C4-2B (cell line): ENCODE results near the gene ATCAY.

Source experiments
- H3K27ac ChIP-seq: fragments of 450-650 bp; 2 replicates; pipeline ENCODE4 v1.5.1; 2017
- CTCF ChIP-seq: fragments of 450-650 bp; conservative IDR thresholded peaks from 2 replicates; pipeline ENCODE4 v1.5.1; 2017; ENCODE audit warnings: mild to moderate bottlenecking
- ZFX ChIP-seq: fragments of 450-650 bp; IDR thresholded peaks from 2 replicates; pipeline ENCODE4 v1.6.1; 2017

Gene ATCAY

GRCh38 chr19:3904233-3904632 lies 23.7 kb downstream of the ATCAY start:
- TF ChIP-seq CTCF (no peak), ZFX (no peak)
- no peak overlapping the region for H3K27ac ChIP-seq

GRCh38 chr19:3907626-3908265 lies 27.3 kb downstream of the ATCAY start:
- no peak overlapping the region for H3K27ac ChIP-seq
- TF ChIP-seq CTCF = no peak
- no peak for TF ChIP-seq ZFX

GRCh38 chr19:3908266-3909054 lies 28.0 kb downstream of the ATCAY start:
- TF ChIP-seq CTCF (no peak), ZFX (no peak)
- no peak overlapping the region for H3K27ac ChIP-seq

- no peak for TF ChIP-seq CTCF
- TF ChIP-seq ZFX = no peak
These were observed 29.6 kb downstream of the ATCAY start for GRCh38 chr19:3910105-3910504.

GRCh38 chr19:3914199-3914598 lies 33.7 kb downstream of the ATCAY start:
- H3K27ac ChIP-seq = no peak overlapping the region
- no peak for TF ChIP-seq CTCF
- TF ChIP-seq ZFX = no peak

More at GRCh38 chr19:3910105-3910504, 29.6 kb downstream of the ATCAY start:
- H3K27ac ChIP-seq = no peak overlapping the region

GRCh38 chr19:3916033-3916432 lies 35.5 kb downstream of the ATCAY start:
- no peak overlapping the region for H3K27ac ChIP-seq
- no peak for TF ChIP-seq ZFX

GRCh38 chr19:3919793-3920192 lies 39.3 kb downstream of the ATCAY start:
- no peak overlapping the region for H3K27ac ChIP-seq
- no peak for TF ChIP-seq ZFX
- no peak for TF ChIP-seq CTCF
